Islet of Langerhans (tissue), 1 donor: ENCODE data around the gene HADHB.
"Not testable (repeated sequence)": the region's sequence is repeated elsewhere in the genome, so short reads cannot be mapped to it uniquely, and the experiment has no call there.

ENCODE experiments used
- FAIRE-seq: peaks from one replicate; lab custom pipeline; 2011; peaks lifted over from hg19 to GRCh38; lab: Jason Lieb, UNC

The HADHB gene

DNA sequence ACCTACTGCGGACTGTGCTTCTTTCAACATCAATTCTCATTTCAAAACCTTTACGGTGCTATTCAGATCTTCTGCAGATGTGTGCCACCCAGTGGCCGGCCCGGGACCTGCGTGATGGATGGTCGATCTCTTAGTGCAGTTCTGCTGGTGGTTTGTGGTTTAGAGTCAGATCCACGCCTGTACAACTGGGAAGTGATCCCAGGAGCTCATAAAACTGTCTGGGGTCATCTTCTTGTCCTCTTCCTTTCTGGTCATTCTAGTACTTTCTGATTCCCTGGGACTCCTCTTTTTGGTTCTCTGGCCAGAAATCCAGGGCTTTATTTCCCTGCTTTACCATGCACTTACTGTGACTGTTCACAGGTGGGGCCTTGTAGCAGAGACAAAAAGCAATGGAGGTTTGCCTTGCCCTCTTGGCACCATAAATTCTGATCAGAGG, 85.4 kb downstream of the HADHB start:
- peak; percentile 70 for FAIRE-seq

DNA sequence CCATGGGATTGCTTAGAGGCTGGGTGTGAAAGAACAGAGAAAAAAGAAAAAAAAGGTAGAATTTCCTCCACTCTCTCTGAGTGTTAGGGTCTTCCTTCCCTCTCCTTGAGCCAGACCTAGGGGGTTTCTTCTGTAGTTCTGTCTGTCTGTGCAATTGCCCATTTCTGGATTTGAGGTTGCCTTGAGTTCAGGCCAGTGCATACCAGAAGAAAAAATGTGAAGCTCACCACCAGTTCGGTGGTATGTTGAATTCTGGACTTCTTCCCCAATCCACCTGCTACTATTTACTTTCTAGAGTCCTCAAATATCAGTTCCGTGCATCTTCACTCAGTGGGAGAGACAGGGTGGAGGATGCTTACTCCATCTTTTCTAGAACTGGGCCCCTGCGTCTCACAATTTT, 85.9 kb downstream of the HADHB start:
- no peak for FAIRE-seq

GRCh38 chr2:26331321-26331720, 86.6 kb downstream of the HADHB start:
- FAIRE-seq: not testable (repeated sequence)

DNA sequence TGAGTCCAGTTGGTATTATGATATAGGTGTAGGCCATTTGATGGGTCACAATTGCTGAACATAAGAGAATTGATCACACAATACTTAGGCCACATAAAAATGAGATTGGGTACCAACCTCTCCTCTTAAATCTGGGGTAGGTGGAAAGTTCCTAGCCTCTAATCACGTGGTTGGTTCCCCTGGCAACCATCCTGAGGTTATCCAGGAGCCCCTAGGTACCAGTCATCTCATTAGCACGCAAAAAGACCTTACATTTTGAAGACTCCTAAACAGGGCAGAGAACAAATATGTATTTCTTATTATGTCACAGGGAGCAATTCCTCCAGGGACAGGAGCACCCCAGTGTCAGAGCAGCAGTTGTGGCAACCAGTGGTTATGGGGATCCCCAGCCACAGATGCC, 88.6 kb downstream of the HADHB start:
- no peak for FAIRE-seq

DNA sequence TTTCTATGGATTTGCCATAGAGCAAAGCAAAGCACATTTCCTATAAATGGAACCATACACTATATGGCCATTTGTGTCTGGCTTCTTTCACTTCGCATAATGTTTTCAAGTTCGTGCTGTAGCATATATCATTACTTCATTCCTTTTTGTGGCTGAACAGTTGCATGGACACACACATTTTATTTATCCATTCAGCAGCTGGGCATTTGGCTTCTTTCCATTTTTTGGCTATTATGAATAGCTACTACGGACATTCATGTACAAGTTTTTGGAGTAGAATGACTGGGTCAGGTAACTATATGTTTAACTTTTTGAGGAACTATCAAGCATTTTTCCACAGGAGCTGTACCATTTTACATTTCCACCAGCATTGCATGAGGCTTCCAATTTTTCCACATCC, 90.5 kb downstream of the HADHB start:
- no peak for FAIRE-seq

DNA sequence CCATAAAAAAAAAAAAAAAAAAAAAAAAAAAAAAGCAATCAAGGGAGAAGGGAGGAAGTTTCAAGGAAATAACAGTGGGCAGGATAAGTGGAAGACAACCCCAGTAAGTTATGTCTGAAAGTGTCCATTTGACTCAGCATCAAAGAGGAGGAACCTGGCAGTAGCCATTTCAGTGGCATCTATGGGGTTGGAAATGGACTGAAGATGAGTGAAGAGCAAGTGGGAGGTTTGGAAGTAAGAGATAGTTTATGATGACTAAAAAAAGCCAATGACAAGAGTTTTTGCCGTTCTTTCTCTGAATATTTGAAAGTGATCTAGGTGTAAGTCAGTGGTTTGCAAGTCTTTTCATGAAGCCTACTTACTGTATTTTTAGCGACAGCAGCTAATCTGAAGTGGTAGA, 92.0 kb downstream of the HADHB start:
- FAIRE-seq: no peak

DNA sequence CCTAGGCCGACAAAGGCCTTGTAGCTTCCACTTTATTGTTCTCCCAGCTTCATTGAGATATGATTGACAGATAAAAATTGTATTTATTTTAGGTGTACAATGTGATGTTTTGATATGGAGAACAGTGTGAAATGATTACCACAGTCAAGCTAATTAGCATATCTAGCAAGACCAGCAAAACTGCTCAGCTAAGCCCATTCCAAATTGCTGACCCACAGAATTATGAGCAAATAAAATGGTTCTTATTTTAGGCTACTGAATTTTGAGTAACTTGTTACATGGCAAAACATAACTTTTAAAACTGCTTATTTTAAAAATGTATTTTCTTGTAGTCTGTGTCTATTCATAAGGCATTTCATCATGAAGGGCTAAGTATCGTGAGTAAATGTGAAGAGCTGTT, 92.6 kb downstream of the HADHB start:
- peak; percentile 21 for FAIRE-seq
